Measurements from ENCODE around the gene GAGE2A.
"Not testable (repeated sequence)": the region's sequence is repeated elsewhere in the genome, so short reads cannot be mapped to it uniquely, and the experiment has no call there.

GAGE2A gene

DNA sequence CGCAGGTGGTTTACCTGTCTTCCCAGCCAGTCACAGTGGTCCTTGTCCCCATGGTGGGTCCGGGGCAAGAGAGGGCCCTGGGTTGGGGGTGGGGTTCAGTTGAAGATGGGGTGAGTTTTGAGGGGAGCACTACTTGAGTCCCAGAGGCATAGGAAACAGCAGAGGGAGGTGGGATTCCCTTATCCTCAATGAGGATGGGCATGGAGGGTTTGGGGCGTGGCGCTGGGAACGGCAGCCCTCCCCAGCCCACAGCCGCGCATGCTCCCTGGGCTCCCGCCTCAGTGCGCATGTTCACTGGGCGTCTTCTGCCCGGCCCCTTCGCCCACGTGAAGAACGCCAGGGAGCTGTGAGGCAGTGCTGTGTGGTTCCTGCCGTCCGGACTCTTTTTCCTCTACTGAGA is at the start of gene GAGE2A:
TSS of gene GAGE2A (plus strand) at position 301 of the 400 bp plus-strand sequence. CDS start 1,155 bp downstream, outside the sequence.
- not testable (repeated sequence) for DNase-seq

GRCh38 chrX:49541433-49541832 is 47.9 kb upstream of the GAGE2A start, which contains the start of gene GAGE12D:
Gene GAGE12D (plus strand): TSS chrX:49541733. CDS start chrX:49542888, 1,155 bp downstream.
- not testable (repeated sequence) for DNase-seq

DNA sequence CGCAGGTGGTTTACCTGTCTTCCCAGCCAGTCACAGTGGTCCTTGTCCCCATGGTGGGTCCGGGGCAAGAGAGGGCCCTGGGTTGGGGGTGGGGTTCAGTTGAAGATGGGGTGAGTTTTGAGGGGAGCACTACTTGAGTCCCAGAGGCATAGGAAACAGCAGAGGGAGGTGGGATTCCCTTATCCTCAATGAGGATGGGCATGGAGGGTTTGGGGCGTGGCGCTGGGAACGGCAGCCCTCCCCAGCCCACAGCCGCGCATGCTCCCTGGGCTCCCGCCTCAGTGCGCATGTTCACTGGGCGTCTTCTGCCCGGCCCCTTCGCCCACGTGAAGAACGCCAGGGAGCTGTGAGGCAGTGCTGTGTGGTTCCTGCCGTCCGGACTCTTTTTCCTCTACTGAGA is 38.3 kb upstream of the GAGE2A start, which contains the start of gene GAGE12E:
TSS of gene GAGE12E (plus strand) at position 301 of the 400 bp plus-strand sequence. CDS start 1,155 bp downstream, outside the sequence.
- not testable (repeated sequence) for DNase-seq

DNA sequence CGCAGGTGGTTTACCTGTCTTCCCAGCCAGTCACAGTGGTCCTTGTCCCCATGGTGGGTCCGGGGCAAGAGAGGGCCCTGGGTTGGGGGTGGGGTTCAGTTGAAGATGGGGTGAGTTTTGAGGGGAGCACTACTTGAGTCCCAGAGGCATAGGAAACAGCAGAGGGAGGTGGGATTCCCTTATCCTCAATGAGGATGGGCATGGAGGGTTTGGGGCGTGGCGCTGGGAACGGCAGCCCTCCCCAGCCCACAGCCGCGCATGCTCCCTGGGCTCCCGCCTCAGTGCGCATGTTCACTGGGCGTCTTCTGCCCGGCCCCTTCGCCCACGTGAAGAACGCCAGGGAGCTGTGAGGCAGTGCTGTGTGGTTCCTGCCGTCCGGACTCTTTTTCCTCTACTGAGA is 28.8 kb upstream of the GAGE2A start, which contains the start of gene GAGE12F:
TSS of gene GAGE12F (plus strand) at position 301 of the 400 bp plus-strand sequence. CDS start 1,155 bp downstream, outside the sequence.
- not testable (repeated sequence) for DNase-seq

- DNase-seq, result not testable (repeated sequence)
Measured at GRCh38 chrX:49568728-49569127, 20.6 kb upstream of the GAGE2A start.

DNA sequence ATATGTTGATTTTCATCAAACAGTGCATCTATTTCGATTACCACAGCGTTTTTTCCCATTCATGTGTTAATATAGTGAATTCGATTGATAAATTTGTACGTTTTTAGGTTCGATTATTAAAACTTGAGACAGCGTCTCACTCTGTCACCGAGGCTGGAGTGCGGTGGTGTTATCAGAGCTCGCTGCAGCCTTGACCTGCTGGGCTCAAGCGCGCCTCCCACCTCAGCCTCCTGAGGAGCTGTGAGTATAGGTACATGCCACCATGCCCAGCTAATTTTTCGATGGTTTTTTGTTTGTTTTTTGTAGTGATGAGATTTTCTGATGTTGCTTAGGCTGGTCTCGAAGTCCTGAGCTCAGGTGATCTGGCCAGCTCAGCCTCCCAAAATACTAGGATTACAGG is 20.1 kb upstream of the GAGE2A start:
- not testable (repeated sequence) for DNase-seq

DNA sequence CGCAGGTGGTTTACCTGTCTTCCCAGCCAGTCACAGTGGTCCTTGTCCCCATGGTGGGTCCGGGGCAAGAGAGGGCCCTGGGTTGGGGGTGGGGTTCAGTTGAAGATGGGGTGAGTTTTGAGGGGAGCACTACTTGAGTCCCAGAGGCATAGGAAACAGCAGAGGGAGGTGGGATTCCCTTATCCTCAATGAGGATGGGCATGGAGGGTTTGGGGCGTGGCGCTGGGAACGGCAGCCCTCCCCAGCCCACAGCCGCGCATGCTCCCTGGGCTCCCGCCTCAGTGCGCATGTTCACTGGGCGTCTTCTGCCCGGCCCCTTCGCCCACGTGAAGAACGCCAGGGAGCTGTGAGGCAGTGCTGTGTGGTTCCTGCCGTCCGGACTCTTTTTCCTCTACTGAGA is 19.2 kb upstream of the GAGE2A start, which contains the start of gene GAGE12G:
TSS of gene GAGE12G (plus strand) at position 301 of the 400 bp plus-strand sequence. CDS start 1,155 bp downstream, outside the sequence.
- not testable (repeated sequence) for DNase-seq

DNA sequence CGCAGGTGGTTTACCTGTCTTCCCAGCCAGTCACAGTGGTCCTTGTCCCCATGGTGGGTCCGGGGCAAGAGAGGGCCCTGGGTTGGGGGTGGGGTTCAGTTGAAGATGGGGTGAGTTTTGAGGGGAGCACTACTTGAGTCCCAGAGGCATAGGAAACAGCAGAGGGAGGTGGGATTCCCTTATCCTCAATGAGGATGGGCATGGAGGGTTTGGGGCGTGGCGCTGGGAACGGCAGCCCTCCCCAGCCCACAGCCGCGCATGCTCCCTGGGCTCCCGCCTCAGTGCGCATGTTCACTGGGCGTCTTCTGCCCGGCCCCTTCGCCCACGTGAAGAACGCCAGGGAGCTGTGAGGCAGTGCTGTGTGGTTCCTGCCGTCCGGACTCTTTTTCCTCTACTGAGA is 9.6 kb upstream of the GAGE2A start, which contains the start of gene GAGE12H:
TSS of gene GAGE12H (plus strand) at position 301 of the 400 bp plus-strand sequence. CDS start 1,155 bp downstream, outside the sequence.
- not testable (repeated sequence) for DNase-seq

DNA sequence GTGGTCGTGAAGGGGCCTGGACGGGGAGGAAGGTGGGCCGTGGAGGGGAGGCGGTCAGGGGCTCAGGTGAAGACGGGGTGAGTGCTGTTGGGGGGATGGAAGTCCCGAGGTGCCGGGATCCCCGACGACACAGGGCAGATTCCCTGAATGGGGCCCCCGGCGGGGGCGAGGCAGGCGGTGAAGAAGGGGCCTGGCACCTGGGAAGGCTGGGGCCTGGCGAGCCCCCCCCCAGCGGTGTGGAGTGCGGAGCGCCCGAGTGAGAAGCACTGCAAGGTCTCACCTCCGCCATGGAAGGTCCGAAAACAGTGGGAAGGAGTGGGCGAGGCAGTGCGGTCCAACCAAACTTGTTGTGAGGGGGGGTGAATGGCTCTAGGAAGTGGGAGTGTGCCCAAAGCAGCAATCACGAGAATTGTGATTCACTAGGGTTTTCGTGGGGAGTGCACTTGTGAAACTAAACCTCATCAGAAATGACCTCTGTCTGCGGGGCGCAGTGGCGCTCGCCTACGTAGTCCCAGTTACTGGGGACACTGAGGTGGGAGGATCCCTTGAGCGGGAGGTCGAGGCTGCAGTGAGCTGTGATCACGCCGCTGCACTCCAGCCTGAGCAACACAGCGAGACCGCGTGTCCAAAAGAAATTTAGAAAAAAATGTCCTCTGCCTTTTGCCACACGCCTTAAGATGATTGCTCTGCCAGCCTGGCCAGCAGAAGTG is 628 bp downstream of the GAGE2A start:
- DNase-seq, result not testable (repeated sequence)

- not testable (repeated sequence) for DNase-seq
Measured at GRCh38 chrX:49590488-49590887, 1.2 kb downstream of the GAGE2A start.

DNA sequence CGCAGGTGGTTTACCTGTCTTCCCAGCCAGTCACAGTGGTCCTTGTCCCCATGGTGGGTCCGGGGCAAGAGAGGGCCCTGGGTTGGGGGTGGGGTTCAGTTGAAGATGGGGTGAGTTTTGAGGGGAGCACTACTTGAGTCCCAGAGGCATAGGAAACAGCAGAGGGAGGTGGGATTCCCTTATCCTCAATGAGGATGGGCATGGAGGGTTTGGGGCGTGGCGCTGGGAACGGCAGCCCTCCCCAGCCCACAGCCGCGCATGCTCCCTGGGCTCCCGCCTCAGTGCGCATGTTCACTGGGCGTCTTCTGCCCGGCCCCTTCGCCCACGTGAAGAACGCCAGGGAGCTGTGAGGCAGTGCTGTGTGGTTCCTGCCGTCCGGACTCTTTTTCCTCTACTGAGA is 9.4 kb downstream of the GAGE2A start, which contains the start of gene GAGE1:
TSS of gene GAGE1 (plus strand) at position 301 of the 400 bp plus-strand sequence. CDS start 1,155 bp downstream, outside the sequence.
- DNase-seq, result not testable (repeated sequence)

DNA sequence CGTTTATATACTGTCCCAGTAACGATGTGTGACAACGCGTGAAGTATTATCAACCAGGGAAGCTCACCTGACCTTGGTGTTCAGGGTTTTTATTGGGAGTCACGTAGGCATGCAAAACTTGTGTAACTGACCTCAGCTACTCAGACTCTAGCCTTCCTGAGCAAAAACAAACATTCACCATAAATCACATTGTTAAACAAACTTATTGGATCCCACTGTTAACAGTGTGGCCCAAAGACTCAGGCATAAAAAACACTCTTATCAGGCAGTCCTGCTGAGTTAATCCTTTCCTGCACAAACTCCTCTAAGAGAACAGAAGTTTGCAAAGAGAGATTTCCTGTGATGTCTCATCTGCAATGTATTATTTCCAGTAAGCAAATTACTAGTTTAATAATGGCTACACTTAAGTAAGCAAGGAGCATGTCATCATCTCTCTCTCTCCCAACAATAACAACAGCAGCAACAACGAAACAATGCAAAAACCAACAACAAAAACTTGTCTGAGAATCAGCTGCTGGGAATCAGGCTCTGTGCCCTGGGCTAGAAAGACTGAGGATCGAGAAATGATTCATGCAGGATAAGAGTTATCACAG is 21.5 kb downstream of the GAGE2A start:
- no peak for DNase-seq

DNA sequence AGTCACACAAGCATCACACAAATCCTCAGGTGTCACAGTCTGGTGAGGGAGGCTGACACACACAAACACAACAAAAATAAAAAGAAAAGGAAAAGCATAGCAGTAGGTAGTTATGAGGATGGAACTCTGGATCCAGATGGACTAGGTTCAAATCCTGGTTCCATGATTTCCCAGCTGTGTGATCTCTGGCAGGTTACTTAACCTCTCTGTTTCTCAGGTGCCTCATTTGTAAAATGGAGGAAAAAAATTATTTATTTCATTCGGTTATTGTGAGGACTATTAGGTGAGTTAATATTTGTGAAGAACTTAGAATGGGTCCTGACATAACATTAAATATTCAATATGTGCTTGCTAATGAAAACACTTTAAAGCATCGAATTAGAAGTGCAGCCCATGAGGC is 29.3 kb downstream of the GAGE2A start:
- DNase-seq, result no peak

GRCh38 chrX:49627086-49627777 is 37.9 kb downstream of the GAGE2A start:
- no peak for DNase-seq

DNA sequence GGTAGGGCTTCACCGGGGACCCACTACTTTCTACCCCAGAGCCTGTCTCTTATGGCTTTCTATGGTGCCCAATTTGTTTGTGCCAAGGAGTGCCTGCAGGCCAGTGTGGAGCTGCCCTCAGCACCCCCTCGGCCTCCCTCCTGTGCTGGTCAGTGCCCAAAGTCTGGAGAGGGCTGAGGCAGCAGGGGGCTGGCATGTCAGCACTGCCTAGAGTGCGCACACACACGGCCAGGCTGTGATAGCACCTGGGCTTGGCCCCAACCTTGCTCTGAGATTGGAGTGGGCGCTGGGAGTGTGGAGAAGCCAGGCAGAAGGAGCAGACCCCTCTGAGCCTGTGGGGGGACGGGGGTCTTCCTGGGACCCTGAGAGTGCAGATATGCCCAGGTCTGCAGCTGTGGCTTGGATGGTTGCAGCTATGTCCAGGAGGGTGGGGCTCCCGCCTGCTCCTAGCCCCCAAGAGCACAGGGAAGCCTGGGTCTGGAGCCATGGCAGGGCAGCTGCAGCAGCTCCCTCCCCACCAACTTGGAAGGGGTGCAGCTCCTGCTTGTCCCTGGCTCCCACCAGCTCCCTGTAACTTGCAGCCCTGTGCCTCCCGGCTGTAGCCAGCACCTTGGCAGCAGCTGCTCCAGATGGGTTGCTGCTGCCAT is 55.8 kb downstream of the GAGE2A start:
- no peak for DNase-seq

Data from HCEC 1CT (cell line).